Fibroblast of villous mesenchyme (primary cell): ENCODE measurements around the gene ALPL. TPM values are rescaled to one million over a fixed set of nuclear protein-coding genes. Genes with fewer than 3 reads are reported as not detected.

Experiments used
- DNase-seq: peaks from one replicate; pipeline ENCODE4 v3.0.0-alpha.2; 2010; ENCODE audit warnings: low read depth
- H3K4me3 ChIP-seq: 2 replicates; pipeline ENCODE4 v1.5.1; 2011; ENCODE audit warnings: low read depth, mild to moderate bottlenecking, low read length
- total RNA-seq: library from RNA; depleted of rRNA; stranded (reverse); fragments of >200 nt; gene quantifications from 2 replicates; pipeline ENCODE4 v1.2.3, GENCODE V29; 2012
- TF ChIP-seq, protein P1 (sequence below): IDR thresholded peaks from 2 replicates; pipeline ENCODE4 v1.5.1; 2012; ENCODE audit warnings: low read depth, mild to moderate bottlenecking, low read length; ENCODE audit not compliant: insufficient read depth

ALPL gene
- total RNA-seq, 1 donor = 1.7 TPM

DNA sequence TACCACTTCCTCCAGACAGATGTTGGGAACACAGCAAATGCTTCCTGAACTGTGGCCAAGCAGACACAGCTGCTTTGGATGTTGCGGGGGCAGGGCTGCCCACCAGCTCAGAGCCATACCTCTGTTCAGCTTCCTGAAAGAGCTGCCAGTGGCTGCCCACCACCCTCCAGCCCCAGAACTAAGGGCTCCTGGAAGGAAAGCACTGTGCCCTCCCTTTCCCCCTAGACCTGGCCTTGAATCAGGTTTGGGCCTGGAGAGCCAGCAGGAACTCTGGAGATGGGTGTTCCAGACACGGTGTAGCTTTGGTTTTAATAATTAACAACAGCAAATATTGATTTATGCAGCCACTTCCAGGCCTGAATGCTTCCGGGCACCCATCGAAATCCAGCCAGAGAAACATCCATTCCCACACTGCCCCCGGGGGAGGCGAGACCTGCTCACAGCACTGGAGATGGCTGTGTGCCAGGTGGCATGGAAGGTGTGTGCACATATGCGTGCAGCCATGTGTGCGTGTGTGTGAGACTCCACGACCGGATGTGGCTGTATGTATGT is 114.3 kb downstream of the ALPL start:
- H3K4me3 ChIP-seq = no peak overlapping the region
- no peak for DNase-seq
- TF ChIP-seq, protein P1, sequence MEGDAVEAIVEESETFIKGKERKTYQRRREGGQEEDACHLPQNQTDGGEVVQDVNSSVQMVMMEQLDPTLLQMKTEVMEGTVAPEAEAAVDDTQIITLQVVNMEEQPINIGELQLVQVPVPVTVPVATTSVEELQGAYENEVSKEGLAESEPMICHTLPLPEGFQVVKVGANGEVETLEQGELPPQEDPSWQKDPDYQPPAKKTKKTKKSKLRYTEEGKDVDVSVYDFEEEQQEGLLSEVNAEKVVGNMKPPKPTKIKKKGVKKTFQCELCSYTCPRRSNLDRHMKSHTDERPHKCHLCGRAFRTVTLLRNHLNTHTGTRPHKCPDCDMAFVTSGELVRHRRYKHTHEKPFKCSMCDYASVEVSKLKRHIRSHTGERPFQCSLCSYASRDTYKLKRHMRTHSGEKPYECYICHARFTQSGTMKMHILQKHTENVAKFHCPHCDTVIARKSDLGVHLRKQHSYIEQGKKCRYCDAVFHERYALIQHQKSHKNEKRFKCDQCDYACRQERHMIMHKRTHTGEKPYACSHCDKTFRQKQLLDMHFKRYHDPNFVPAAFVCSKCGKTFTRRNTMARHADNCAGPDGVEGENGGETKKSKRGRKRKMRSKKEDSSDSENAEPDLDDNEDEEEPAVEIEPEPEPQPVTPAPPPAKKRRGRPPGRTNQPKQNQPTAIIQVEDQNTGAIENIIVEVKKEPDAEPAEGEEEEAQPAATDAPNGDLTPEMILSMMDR = no peak

DNA sequence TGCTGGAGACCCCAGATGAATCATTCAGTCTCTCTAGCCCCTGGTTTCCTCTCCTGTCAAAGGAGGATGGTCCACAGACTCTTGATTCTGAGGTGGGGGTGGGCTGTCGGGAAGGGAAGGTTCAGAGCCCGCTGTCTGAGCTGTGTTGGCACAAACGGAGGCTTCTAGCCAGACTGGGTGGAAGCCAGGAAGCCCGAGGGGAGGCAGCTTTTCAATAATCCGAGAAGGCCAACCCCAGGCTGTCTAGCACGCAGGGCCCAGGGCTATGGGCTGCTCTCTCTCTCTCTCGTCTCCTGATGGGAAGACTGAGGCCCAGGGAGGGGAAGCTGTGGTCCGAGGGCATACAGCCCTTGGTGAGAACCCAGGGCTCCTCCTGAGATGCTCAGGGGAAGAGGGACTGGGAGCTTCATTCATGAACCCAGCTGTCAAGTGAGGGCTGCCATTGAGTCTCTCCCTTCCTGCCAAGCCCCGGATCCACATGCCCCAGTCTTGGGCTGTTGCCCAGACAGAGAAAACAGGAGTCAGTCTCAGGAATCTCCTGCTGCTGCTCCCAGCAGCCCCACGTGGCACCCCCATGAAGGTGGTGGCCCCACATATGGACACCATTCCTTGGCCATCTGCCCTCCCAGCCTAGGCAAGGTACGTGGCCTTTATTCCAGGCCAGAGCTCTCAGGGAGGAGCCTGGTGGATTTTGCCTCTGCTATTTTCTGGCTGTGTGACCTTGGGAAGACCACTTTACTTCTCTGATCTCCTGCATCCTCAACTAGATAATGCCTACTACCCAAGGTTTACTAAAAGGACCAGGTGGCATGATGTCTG is 115.6 kb downstream of the ALPL start:
- TF ChIP-seq, protein P1 = no peak
- DNase-seq = no peak
- no peak overlapping the region for H3K4me3 ChIP-seq

DNA sequence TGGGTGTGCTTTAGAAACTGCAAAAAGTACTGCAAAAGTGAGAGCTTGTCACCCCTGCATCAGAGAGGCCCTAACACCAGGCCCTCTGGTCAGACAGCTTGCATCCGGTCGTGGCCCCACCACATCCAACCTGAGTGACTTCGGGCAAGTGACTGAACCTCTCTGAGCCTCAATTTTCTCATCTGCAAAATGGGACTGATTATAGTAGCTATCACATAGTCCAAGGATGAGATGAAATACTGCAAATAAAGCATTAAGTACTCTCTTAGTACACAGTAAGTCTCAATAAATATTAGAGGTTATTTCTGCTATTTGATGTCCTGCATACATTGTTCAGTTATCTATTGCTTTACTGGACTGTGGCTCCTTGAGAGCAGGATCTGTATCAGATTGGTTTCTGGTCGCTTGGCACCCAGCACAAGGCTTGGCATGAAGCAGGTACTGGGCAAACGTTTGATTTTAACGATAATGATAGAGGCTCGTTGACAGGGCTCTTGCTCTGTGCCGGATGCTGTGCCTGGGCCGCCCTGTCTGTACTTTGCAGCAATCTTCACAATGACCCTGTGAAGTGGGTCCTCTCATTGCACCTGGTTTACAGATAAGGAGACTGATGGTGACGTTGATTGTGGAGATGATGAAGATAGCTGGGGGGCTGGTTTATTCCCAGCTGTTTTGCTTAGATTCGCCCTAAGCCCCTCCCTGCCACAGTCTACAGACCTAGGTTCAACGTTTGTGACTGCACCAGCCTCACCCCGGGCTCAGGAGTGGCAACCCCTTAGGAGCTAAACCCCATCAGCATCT is 116.4 kb downstream of the ALPL start:
- TF ChIP-seq, protein P1 = no peak
- no peak overlapping the region for H3K4me3 ChIP-seq
- DNase-seq = no peak

DNA sequence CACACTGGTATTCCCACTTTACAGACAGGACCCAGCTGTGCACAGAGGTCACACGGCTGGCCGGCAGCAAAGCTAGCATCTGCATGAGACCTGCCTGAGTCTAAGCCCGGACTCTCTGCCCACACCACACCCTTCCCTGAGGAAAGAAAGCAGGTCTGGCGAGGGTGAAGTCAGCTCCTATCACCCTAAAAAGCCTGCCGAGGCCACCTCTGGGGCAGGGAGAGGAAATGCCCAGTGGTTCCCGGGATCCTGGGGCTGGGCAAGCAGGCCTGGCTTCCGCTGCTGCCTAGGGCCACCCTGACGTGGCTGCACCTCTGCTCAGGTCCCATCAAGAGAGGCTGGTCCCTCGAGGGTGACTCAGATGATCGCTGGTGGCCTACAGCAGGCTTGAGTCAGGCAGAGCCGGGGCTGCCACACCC is 117.7 kb downstream of the ALPL start:
- no peak for DNase-seq
- TF ChIP-seq, protein P1 = no peak
- H3K4me3 ChIP-seq = no peak overlapping the region

Other genes with a start within 250 kb of the ALPL start
- gene ECE1, start 219.0 kb upstream of the ALPL start, total RNA-seq = 127 and 141 TPM in 2 replicates
- gene NBPF3, start 69.3 kb upstream of the ALPL start, total RNA-seq = 28.3 and 36.7 TPM in 2 replicates
- under 0.01 TPM in 1 of 2 replicates, not detected in the other for gene RAP1GAP, start 159.9 kb downstream of the ALPL start, total RNA-seq